GM12878 (cell line): ENCODE data around the gene LAMC3. TPM values are rescaled to one million over a fixed set of nuclear protein-coding genes. Genes with fewer than 3 reads are reported as not detected.

Experiments used
- ATAC-seq: fragments of 200-7000 bp; cut with Tn5 transposase; 3 replicates; pipeline ENCODE4 v1.9.1; 2020; ENCODE audit warnings: mild to moderate bottlenecking, moderate library complexity
- BruUV-seq: library from RNA; stranded (reverse); fragments of 400-500 nt; replicated peaks from 2 replicates; lab custom pipeline; 2021; lab: Mats Ljungman, UMichigan
- CTCF ChIA-PET: fragments of 300-600 bp; sonication (Branson Sonifier 250); formaldehyde crosslinking; extraction: SDS; loops from one replicate; lab custom pipeline; 2021; ENCODE audit warnings: inconsistent platforms; lab: Yijun Ruan, JAX
- POLR2A ChIA-PET: fragments of 350-600 bp; formaldehyde crosslinking; extraction: SDS; loops from one replicate; lab custom pipeline; 2021; ENCODE audit warnings: inconsistent platforms; lab: Charles Lee
- RAD21 ChIA-PET: fragments of 300-600 bp; sonication (Branson Sonifier 250); formaldehyde crosslinking; loops from one replicate; lab custom pipeline; 2023; ENCODE audit warnings: antibody characterized with exemption; ENCODE audit not compliant: unreplicated experiment; lab: Charles Lee
- SMC1A ChIA-PET: fragments of 300-600 bp; sonication (Branson Sonifier 250); formaldehyde crosslinking; loops from one replicate; lab custom pipeline; 2023; ENCODE audit not compliant: unreplicated experiment, uncharacterized antibody; lab: Charles Lee
- DNase-seq: peaks from one replicate; pipeline ENCODE4 v3.0.0-alpha.2; 2011; ENCODE audit warnings: low read depth, low spot score
- FAIRE-seq: peaks from 3 replicates; lab custom pipeline; 2011; peaks lifted over from hg19 to GRCh38; lab: Jason Lieb, UNC
- H2AFZ ChIP-seq: 2 replicates; pipeline ENCODE4 v1.6.0; 2011; ENCODE audit warnings: low read depth, low read length, control low read depth; ENCODE audit not compliant: control insufficient read depth
- H3K27ac ChIP-seq: 2 replicates; pipeline ENCODE4 v1.5.1; 2011; ENCODE audit warnings: control low read depth; ENCODE audit not compliant: control insufficient read depth, insufficient read depth
- H3K27me3 ChIP-seq, 2 experiments: replicated peaks in 1 of 2; 2 replicates each; pipeline versions ENCODE4 v1.6.0 to v1.6.1; 2011; ENCODE audit warnings: low read length in 1 of 2; ENCODE audit not compliant: control insufficient read depth in 2 of 2, insufficient read depth in 2 of 2
- H3K36me3 ChIP-seq, 2 experiments: 2 replicates each; pipeline ENCODE4 v1.5.1; 2011; ENCODE audit warnings: low read length in 1 of 2; ENCODE audit not compliant: control insufficient read depth in 2 of 2, insufficient read depth in 2 of 2
- H3K4me1 ChIP-seq: 2 replicates; pipeline ENCODE4 v1.6.1; 2011; ENCODE audit warnings: mild to moderate bottlenecking, low read length, moderate library complexity, mixed read lengths; ENCODE audit not compliant: control insufficient read depth, insufficient read depth
- H3K4me2 ChIP-seq: 2 replicates; pipeline ENCODE4 v1.6.0; 2011; ENCODE audit warnings: control low read depth; ENCODE audit not compliant: control insufficient read depth, insufficient read depth
- H3K4me3 ChIP-seq: fragments of 200-600 bp; sonication (generic); 2 replicates; pipeline ENCODE4 v1.5.1; 2016
- H3K79me2 ChIP-seq: 2 replicates; pipeline ENCODE4 v1.6.0; 2011; ENCODE audit warnings: low read length; ENCODE audit not compliant: control insufficient read depth, insufficient read depth
- H3K9ac ChIP-seq: 2 replicates; pipeline ENCODE4 v1.8.0; 2011; ENCODE audit warnings: low read length, control low read depth, mixed read lengths; ENCODE audit not compliant: control insufficient read depth, insufficient read depth
- H3K9me3 ChIP-seq: replicated peaks from 3 replicates; pipeline ENCODE4 v1.5.1; 2011; ENCODE audit warnings: mild to moderate bottlenecking, low read length; ENCODE audit not compliant: control insufficient read depth, insufficient read depth
- H4K20me1 ChIP-seq: 2 replicates; pipeline ENCODE4 v1.6.0; 2011; ENCODE audit not compliant: control insufficient read depth, insufficient read depth
- ASH2L ChIP-seq: fragments of 300-600, 200-600 bp; sonication (generic); IDR thresholded peaks from 2 replicates; pipeline ENCODE4 v1.6.1; 2017; ENCODE audit warnings: low read depth, mild to moderate bottlenecking, borderline replicate concordance
- ATF2 ChIP-seq: IDR thresholded peaks from 2 replicates; pipeline ENCODE4 v1.6.1; 2012; ENCODE audit warnings: low read length, inconsistent platforms
- E2F8 ChIP-seq: fragments of 450-650 bp; IDR thresholded peaks from 2 replicates; pipeline ENCODE4 v1.6.1; 2018; ENCODE audit warnings: mild to moderate bottlenecking, low read depth, moderate library complexity; ENCODE audit not compliant: partially characterized antibody
- SPI1 ChIP-seq: IDR thresholded peaks from 2 replicates; pipeline ENCODE4 v1.6.1; 2011; ENCODE audit warnings: low read depth, mild to moderate bottlenecking, low read length, moderate library complexity, borderline replicate concordance; ENCODE audit not compliant: insufficient read depth
- TBL1XR1 ChIP-seq: IDR thresholded peaks from 2 replicates; pipeline ENCODE4 v1.6.1; 2012; ENCODE audit warnings: low read depth, low read length, improper control_type of control experiment
- WRNIP1 ChIP-seq: IDR thresholded peaks from 2 replicates; pipeline ENCODE4 v1.6.1; 2011; ENCODE audit warnings: low read depth, low read length, improper control_type of control experiment, borderline replicate concordance
- ZNF592 ChIP-seq: fragments of 450-650 bp; IDR thresholded peaks from 2 replicates; pipeline ENCODE4 v1.6.1; 2017; ENCODE audit warnings: mild to moderate bottlenecking, moderate library complexity
- WGBS: methylation state at CpG from one replicate; pipeline ENCODE4 v1.1.6; 2016; ENCODE audit warnings: low lambda C conversion rate; ENCODE audit not compliant: insufficient replicate concordance, insufficient coverage; ENCODE audit errors: missing lambda C conversion rate; 5-methylcytosine and 5-hydroxymethylcytosine counted together
- in situ Hi-C: fragments of 300-500 bp; cut with MboI; formaldehyde crosslinking; loops from 9 replicates; pipeline ENCODE4 v1.14.3; 2018; ENCODE audit warnings: mixed read lengths
- intact Hi-C: fragments of 100-400 bp; cut with micrococcal nuclease; formaldehyde crosslinking; loops from one replicate; pipeline ENCODE4 v1.14.2; 2022; ENCODE audit not compliant: unreplicated experiment
- polyA plus RNA-seq, 11 experiments: library from polyadenylated mRNA; depleted of rRNA in 4 of 11; unstranded in 6 of 11; stranded (reverse) in 5 of 11; fragments of >200 nt; fragmentation: Nextera tagmentation in 4 of 11; fragmentation: Illumina TruSeq in 1 of 11; extraction: Ambion mirVana in 4 of 11; extraction: Trizol in 1 of 11; gene quantifications; 1 replicate in 1 of 11; 2 replicates in 10 of 11; pipeline versions ENCODE4 v1.2.1 to v1.2.3, GENCODE V29; 2011 to 2016; ENCODE audit warnings: inconsistent platforms in 2 of 11, missing spikeins in 2 of 11, low read depth in 1 of 11
- total RNA-seq, 4 experiments: library from RNA; depleted of rRNA in 3 of 4; stranded (reverse); fragments of >200 nt in 3 of 4; fragmentation: Illumina TruSeq in 1 of 4; extraction: Trizol in 1 of 4; gene quantifications; 2 replicates each; pipeline versions ENCODE4 v1.2.1 to v1.2.3, GENCODE V29; 2013 to 2021

Gene LAMC3
- total and polyA plus RNA-seq, 10 of the 15 experiments (the other 5 are each of a cell fraction or from before 2014, with no cell fraction given) = under 0.01 to 0.08 TPM; not detected in 8

- Histone ChIP-seq H4K20me1 (no peaks in the 10 kb centered on the region), H3K9ac (no peak overlapping the region), H3K27me3 (peaks cover 0 to 2% of the 10 kb centered on the region in 2 experiments; a peak in 2 of 4 replicates), H3K4me1 (no peaks in the 10 kb centered on the region), H3K79me2 (no peaks in the 10 kb centered on the region), H3K4me3 (no peak overlapping the region), H3K9me3 (no peaks in the 10 kb centered on the region), H3K27ac (no peak overlapping the region), H2AFZ (no peak overlapping the region), H3K36me3 (no peaks in the 10 kb centered on the region), H3K4me2 (no peak overlapping the region)
- in situ Hi-C loops = no loop called here
- ChIA-PET SMC1A (no interaction called here), CTCF (no interaction called here), RAD21 (no interaction called here), POLR2A (no interaction called here)
- 68% methylated on average over 23 of the region's 23 CpGs for WGBS
- no TSS peak for BruUV-seq
- DNase-seq = no peak
- no peak for FAIRE-seq
- intact Hi-C loops = no loop called here
- no peak for TF ChIP-seq TBL1XR1
- no peak for TF ChIP-seq E2F8
- ATAC-seq = no peak
Observed at GRCh38 chr9:131027048-131027871, 18.3 kb downstream of the LAMC3 start.

GRCh38 chr9:131027872-131028179 is 18.9 kb downstream of the LAMC3 start:
- no peak overlapping the region for H3K27ac ChIP-seq
- no peak overlapping the region for H3K4me3 ChIP-seq
- 42% methylated on average over 11 of the region's 11 CpGs for WGBS
- peaks cover 0 to 2% of the 10 kb centered on the region in 2 experiments; a peak in 2 of 4 replicates for H3K27me3 ChIP-seq
- ChIA-PET POLR2A (no interaction called here), RAD21 (no interaction called here), CTCF (no interaction called here), SMC1A (no interaction called here)
- ATAC-seq = no peak
- H4K20me1 ChIP-seq = no peaks in the 10 kb centered on the region
- no peaks in the 10 kb centered on the region for H3K4me1 ChIP-seq
- no peaks in the 10 kb centered on the region for H3K79me2 ChIP-seq
- no peak overlapping the region for H3K9ac ChIP-seq
- DNase-seq = no peak
- H3K4me2 ChIP-seq = no peak overlapping the region
- H2AFZ ChIP-seq = no peak overlapping the region
- H3K9me3 ChIP-seq = no peaks in the 10 kb centered on the region
- intact Hi-C loops (no loop called here), in situ Hi-C loops (no loop called here)
- H3K36me3 ChIP-seq = no peaks in the 10 kb centered on the region
- no peak for FAIRE-seq
- no TSS peak for BruUV-seq
- TF ChIP-seq ZNF592 (no peak), ASH2L (no peak), SPI1 (no peak), ATF2 (no peak), WRNIP1 (no peak)
